Astrocyte (in vitro differentiated cells and primary cell): ENCODE data around the gene SETD6. TPM values are rescaled to one million over a fixed set of nuclear protein-coding genes. Genes with fewer than 3 reads are reported as not detected.

Experiments
- DNase-seq: peaks from one replicate; pipeline ENCODE4 v3.0.0-alpha.2; 2010; ENCODE audit warnings: low read depth
- FAIRE-seq: peaks from 2 replicates; lab custom pipeline; 2011; peaks lifted over from hg19 to GRCh38; lab: Jason Lieb, UNC
- H2AFZ ChIP-seq: 2 replicates; pipeline ENCODE4 v1.6.0; 2012; ENCODE audit warnings: low read depth, low read length, inconsistent platforms
- H3K27ac ChIP-seq: 2 replicates; pipeline ENCODE4 v1.5.1; 2011; ENCODE audit warnings: low read depth, low read length, inconsistent platforms
- H3K27me3 ChIP-seq: 2 replicates; pipeline ENCODE4 v1.6.0; 2011; ENCODE audit warnings: low read length, inconsistent platforms; ENCODE audit not compliant: insufficient read depth
- H3K36me3 ChIP-seq: 2 replicates; pipeline ENCODE4 v1.5.1; 2011; ENCODE audit warnings: low read length, inconsistent platforms; ENCODE audit not compliant: insufficient read depth
- H3K4me1 ChIP-seq: 2 replicates; pipeline ENCODE4 v1.5.1; 2011; ENCODE audit warnings: low read length, inconsistent platforms; ENCODE audit not compliant: insufficient read depth
- H3K4me2 ChIP-seq: 2 replicates; pipeline ENCODE4 v1.6.0; 2012; ENCODE audit warnings: low read length, inconsistent platforms
- H3K4me3 ChIP-seq: 2 replicates; pipeline ENCODE4 v1.5.1; 2011; ENCODE audit warnings: low read depth, mild to moderate bottlenecking, low read length, inconsistent platforms; ENCODE audit not compliant: insufficient read depth
- H3K79me2 ChIP-seq: 2 replicates; pipeline ENCODE4 v1.6.0; 2012; ENCODE audit warnings: mild to moderate bottlenecking, low read length, inconsistent platforms; ENCODE audit not compliant: insufficient read depth
- H3K9ac ChIP-seq: 2 replicates; pipeline ENCODE4 v1.6.0; 2012; ENCODE audit warnings: mild to moderate bottlenecking, low read length, inconsistent platforms
- H3K9me3 ChIP-seq: 2 replicates; pipeline ENCODE4 v1.5.1; 2012; ENCODE audit warnings: low read depth, mild to moderate bottlenecking, low read length, inconsistent platforms; ENCODE audit not compliant: insufficient read depth
- H4K20me1 ChIP-seq: 2 replicates; pipeline ENCODE4 v1.6.0; 2012; ENCODE audit warnings: low read length, inconsistent platforms; ENCODE audit not compliant: insufficient read depth
- H3K27ac Mint-ChIP-seq: one replicate; pipeline ENCODE4 v1.8.0; 2021; ENCODE audit warnings: mild to moderate bottlenecking, mixed read lengths; ENCODE audit not compliant: unreplicated experiment
- H3K27me3 Mint-ChIP-seq: one replicate; pipeline ENCODE4 v1.8.0; 2021; ENCODE audit warnings: low read depth, mixed read lengths; ENCODE audit not compliant: unreplicated experiment
- H3K36me3 Mint-ChIP-seq: one replicate; pipeline ENCODE4 v1.8.0; 2021; ENCODE audit warnings: low read depth, mixed read lengths; ENCODE audit not compliant: unreplicated experiment
- H3K4me1 Mint-ChIP-seq: one replicate; pipeline ENCODE4 v1.8.0; 2021; ENCODE audit warnings: low read depth, mixed read lengths; ENCODE audit not compliant: unreplicated experiment
- H3K4me3 Mint-ChIP-seq: one replicate; pipeline ENCODE4 v1.8.0; 2021; ENCODE audit warnings: mild to moderate bottlenecking, moderate library complexity, mixed read lengths; ENCODE audit not compliant: unreplicated experiment
- H3K9me3 Mint-ChIP-seq: one replicate; pipeline ENCODE4 v1.8.0; 2021; ENCODE audit warnings: mild to moderate bottlenecking, mixed read lengths; ENCODE audit not compliant: unreplicated experiment
- CTCF ChIP-seq: IDR thresholded peaks from 2 replicates; pipeline ENCODE4 v1.5.1; 2011; ENCODE audit warnings: low read depth, mild to moderate bottlenecking, inconsistent platforms, low read length, moderate library complexity; ENCODE audit not compliant: insufficient read depth
- EZH2 ChIP-seq: IDR thresholded peaks from 2 replicates; pipeline ENCODE4 v1.6.1; 2012; ENCODE audit warnings: mild to moderate bottlenecking, low read length, inconsistent platforms; ENCODE audit not compliant: insufficient read depth
- total RNA-seq: library from RNA; stranded (reverse); gene quantifications from 2 replicates; pipeline ENCODE4 v1.2.1, GENCODE V29; 2021

SETD6 gene
- total RNA-seq, 1 donor from 2014 or later, result 6.7 TPM

GRCh38 chr16:58492066-58492465 is 23.3 kb upstream of the SETD6 start:
- no peaks in the 10 kb centered on the region for H3K36me3 ChIP-seq
- Mint-ChIP-seq H3K9me3 (no peaks in the 10 kb centered on the region), H3K27ac (no peak overlapping the region), H3K4me1 (peaks cover 1% of the 10 kb centered on the region), H3K36me3 (no peaks in the 10 kb centered on the region), H3K4me3 (no peak overlapping the region), H3K27me3 (peaks cover 12% of the 10 kb centered on the region)
- H3K9me3 ChIP-seq, result no peaks in the 10 kb centered on the region
- H4K20me1 ChIP-seq, result no peaks in the 10 kb centered on the region
- H3K79me2 ChIP-seq, result no peaks in the 10 kb centered on the region
- H3K4me3 ChIP-seq, result no peak overlapping the region
- no peak overlapping the region for H2AFZ ChIP-seq
- H3K27me3 ChIP-seq, result no peaks in the 10 kb centered on the region
- FAIRE-seq (no peak), DNase-seq (no peak)
- no peak overlapping the region for H3K4me2 ChIP-seq
- peaks cover 10% of the 10 kb centered on the region for H3K4me1 ChIP-seq
- TF ChIP-seq EZH2 (no peak), CTCF (no peak)
- H3K9ac ChIP-seq, result no peak overlapping the region
- no peak overlapping the region for H3K27ac ChIP-seq

- H3K27me3 ChIP-seq, result no peaks in the 10 kb centered on the region
- FAIRE-seq, result no peak
- Mint-ChIP-seq H3K9me3 (no peaks in the 10 kb centered on the region), H3K4me1 (peaks cover 1% of the 10 kb centered on the region), H3K36me3 (no peaks in the 10 kb centered on the region), H3K4me3 (no peak overlapping the region), H3K27ac (no peak overlapping the region), H3K27me3 (peaks cover 12% of the 10 kb centered on the region)
- peaks cover 10% of the 10 kb centered on the region for H3K4me1 ChIP-seq
- H3K9ac ChIP-seq, result no peak overlapping the region
- TF ChIP-seq EZH2, result no peak
- TF ChIP-seq CTCF, result no peak
- no peaks in the 10 kb centered on the region for H3K79me2 ChIP-seq
- H4K20me1 ChIP-seq, result no peaks in the 10 kb centered on the region
- no peak for DNase-seq
- H3K36me3 ChIP-seq, result no peaks in the 10 kb centered on the region
- H3K9me3 ChIP-seq, result no peaks in the 10 kb centered on the region
- no peak overlapping the region for H3K27ac ChIP-seq
- H2AFZ ChIP-seq, result no peak overlapping the region
- no peak overlapping the region for H3K4me3 ChIP-seq
- H3K4me2 ChIP-seq, result no peak overlapping the region
Observed at GRCh38 chr16:58492735-58493134, 22.6 kb upstream of the SETD6 start.

GRCh38 chr16:58493756-58494431 is 21.4 kb upstream of the SETD6 start:
- no peak overlapping the region for H3K9ac ChIP-seq
- TF ChIP-seq CTCF (no peak), EZH2 (no peak)
- H3K36me3 Mint-ChIP-seq, result no peaks in the 10 kb centered on the region
- DNase-seq, result no peak
- no peaks in the 10 kb centered on the region for H4K20me1 ChIP-seq
- H3K27ac Mint-ChIP-seq, result peak overlapping the region; percentile 47
- peaks cover 12% of the 10 kb centered on the region for H3K27me3 Mint-ChIP-seq
- peaks cover 1% of the 10 kb centered on the region for H3K4me1 Mint-ChIP-seq
- H3K4me1 ChIP-seq, result peaks cover 10% of the 10 kb centered on the region
- H3K36me3 ChIP-seq, result no peaks in the 10 kb centered on the region
- no peak overlapping the region for H3K4me3 Mint-ChIP-seq
- no peaks in the 10 kb centered on the region for H3K79me2 ChIP-seq
- H3K27me3 ChIP-seq, result no peaks in the 10 kb centered on the region
- no peak overlapping the region for H3K4me2 ChIP-seq
- H2AFZ ChIP-seq, result no peak overlapping the region
- no peak for FAIRE-seq
- H3K9me3 Mint-ChIP-seq, result no peaks in the 10 kb centered on the region
- no peaks in the 10 kb centered on the region for H3K9me3 ChIP-seq
- H3K27ac ChIP-seq, result no peak overlapping the region
- no peak overlapping the region for H3K4me3 ChIP-seq
